ENCODE results near the gene ZFYVE27. TPM values are rescaled to one million over a fixed set of nuclear protein-coding genes. Genes with fewer than 3 reads are reported as not detected.

The ZFYVE27 gene
- total RNA-seq, 1 donor from 2014 or later: 32.3 TPM

DNA sequence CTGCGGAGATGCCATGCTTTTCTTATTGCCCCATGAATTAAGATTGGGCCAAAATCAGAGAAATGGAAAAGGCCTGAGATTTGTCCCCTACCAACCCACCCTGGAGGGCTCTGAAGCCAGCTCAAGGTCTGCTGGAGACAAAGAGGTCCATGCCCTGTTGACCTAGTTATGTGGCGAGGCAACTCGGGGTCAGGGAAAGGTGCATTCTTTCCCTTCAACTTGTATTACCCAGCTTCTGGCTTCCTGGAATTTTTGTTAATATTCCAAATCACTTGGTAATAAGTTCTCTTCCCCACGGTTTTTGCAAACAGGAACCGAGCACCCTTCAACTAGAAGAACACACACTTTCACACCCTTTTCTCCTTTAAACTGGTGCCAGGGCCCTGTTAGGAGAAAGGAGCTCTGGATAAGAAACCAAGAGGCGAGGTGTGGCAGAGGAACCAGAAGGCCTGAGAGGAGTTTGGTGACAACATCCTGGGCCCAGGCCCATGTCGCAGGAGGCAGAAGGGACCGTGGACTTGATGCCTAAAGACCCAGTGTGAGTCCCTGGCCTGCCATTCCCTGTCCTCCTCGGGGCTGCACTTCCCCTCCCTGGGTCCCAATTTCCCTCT is 47.4 kb downstream of the ZFYVE27 start:
- H3K4me3 ChIP-seq (ENCODE audit: low read depth, low read length): no peak overlapping the region
- H3K36me3 ChIP-seq (ENCODE audit: control insufficient read depth, insufficient read depth, low read length): no peaks in the 10 kb centered on the region
- DNase-seq (ENCODE audit: low read depth): no peak
- H3K27me3 ChIP-seq (ENCODE audit: control insufficient read depth, insufficient read depth, low read length): peaks cover 11% of the 10 kb centered on the region
- TF ChIP-seq, protein P1, sequence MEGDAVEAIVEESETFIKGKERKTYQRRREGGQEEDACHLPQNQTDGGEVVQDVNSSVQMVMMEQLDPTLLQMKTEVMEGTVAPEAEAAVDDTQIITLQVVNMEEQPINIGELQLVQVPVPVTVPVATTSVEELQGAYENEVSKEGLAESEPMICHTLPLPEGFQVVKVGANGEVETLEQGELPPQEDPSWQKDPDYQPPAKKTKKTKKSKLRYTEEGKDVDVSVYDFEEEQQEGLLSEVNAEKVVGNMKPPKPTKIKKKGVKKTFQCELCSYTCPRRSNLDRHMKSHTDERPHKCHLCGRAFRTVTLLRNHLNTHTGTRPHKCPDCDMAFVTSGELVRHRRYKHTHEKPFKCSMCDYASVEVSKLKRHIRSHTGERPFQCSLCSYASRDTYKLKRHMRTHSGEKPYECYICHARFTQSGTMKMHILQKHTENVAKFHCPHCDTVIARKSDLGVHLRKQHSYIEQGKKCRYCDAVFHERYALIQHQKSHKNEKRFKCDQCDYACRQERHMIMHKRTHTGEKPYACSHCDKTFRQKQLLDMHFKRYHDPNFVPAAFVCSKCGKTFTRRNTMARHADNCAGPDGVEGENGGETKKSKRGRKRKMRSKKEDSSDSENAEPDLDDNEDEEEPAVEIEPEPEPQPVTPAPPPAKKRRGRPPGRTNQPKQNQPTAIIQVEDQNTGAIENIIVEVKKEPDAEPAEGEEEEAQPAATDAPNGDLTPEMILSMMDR (IDR thresholded peaks at IDR 0.05; ENCODE audit: insufficient read depth, low read length, poor library complexity, severe bottlenecking): no peak

DNA sequence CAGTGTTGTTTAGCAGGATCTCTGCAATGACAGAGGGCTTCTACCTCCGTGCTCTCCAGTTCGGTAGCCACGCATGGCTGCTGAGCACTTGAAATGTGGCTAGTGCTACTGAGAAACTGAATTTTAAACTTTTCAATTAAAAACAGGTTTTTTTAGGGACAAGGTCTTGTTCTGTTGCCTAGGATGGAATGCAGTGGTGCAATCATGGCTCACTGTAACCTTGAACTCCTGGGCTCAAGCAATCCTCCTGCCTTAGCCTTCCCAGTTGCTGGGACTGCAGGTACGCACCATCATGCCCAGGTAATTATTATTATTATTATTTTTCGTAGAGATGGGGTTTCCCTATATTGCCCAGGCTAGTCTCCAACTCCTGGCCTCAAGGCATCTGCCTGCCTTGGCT is 48.3 kb downstream of the ZFYVE27 start:
- H3K4me3 ChIP-seq (ENCODE audit: low read depth, low read length): no peak overlapping the region
- DNase-seq (ENCODE audit: low read depth): no peak
- TF ChIP-seq, protein P1 (IDR thresholded peaks at IDR 0.05; ENCODE audit: insufficient read depth, low read length, poor library complexity, severe bottlenecking): no peak
- no peaks in the 10 kb centered on the region for H3K36me3 ChIP-seq (ENCODE audit: control insufficient read depth, insufficient read depth, low read length)
- peaks cover 11% of the 10 kb centered on the region for H3K27me3 ChIP-seq (ENCODE audit: control insufficient read depth, insufficient read depth, low read length)

DNA sequence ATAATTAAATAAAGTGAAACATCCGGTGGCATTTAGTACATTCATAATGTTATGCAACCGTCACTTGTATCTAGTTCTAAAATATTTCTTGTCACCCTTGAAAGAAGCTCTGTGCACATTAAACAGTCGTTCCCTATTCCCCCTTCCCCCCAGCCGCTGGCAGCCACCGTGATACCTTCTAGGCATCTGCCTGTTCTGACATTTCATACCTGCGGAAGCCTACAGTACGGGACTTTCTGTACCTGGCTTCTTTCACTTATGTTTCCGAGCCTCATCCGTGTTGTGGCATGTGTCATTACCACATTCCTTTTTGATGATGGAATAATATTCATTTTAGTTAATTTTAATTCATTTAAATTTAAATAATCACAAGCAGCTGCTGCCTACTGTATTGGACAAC is 48.8 kb downstream of the ZFYVE27 start:
- no peaks in the 10 kb centered on the region for H3K36me3 ChIP-seq (ENCODE audit: control insufficient read depth, insufficient read depth, low read length)
- TF ChIP-seq, protein P1 (IDR thresholded peaks at IDR 0.05; ENCODE audit: insufficient read depth, low read length, poor library complexity, severe bottlenecking): no peak
- H3K4me3 ChIP-seq (ENCODE audit: low read depth, low read length): no peak overlapping the region
- DNase-seq (ENCODE audit: low read depth): no peak
- H3K27me3 ChIP-seq (ENCODE audit: control insufficient read depth, insufficient read depth, low read length): peaks cover 11% of the 10 kb centered on the region

DNA sequence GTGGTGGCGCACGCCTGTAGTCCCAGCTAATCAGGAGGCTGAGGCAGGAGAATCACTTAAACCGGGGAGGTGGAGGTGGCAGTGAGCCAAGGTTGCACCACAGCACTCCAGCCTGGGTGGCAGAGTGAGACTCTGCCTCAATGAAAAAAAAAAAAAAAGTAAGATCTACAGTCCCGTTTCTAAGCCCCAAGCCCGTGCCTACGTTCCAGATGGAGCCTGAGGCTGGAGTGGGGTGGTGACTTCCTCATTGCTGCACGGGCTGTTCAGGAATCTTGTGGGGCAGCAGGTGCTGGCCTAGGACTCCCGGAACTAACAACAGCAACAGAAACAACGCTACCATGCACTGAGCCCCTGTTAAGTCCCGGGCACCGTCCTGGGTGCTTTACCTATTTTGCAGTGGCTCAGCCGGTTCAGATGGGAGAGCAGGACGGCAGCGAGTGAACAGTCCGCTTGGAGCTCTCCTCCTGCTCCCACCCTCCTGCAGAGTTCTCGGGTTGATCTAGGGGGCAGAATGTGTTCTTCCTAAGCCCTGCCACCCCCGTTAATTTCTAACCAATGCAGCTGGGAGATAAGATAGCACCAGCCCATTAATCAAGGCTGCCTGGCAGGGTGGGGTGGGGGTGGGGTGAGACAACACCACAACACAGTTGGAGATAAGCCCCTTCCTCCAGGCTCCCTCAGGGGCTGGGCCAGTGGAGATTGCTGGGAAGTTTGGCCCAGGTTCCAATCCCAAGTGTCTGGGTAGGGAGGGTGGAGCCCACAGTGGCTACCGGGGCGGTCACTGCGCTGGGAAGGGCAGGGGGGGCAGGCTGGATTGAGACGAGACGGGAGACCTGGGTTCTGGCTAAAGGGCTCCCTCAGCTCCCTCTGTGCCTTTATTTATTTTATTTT is 51.9 kb downstream of the ZFYVE27 start:
- H3K36me3 ChIP-seq (ENCODE audit: control insufficient read depth, insufficient read depth, low read length): no peaks in the 10 kb centered on the region
- H3K27me3 ChIP-seq (ENCODE audit: control insufficient read depth, insufficient read depth, low read length): peaks cover 11% of the 10 kb centered on the region
- TF ChIP-seq, protein P1 (IDR thresholded peaks at IDR 0.05; ENCODE audit: insufficient read depth, low read length, poor library complexity, severe bottlenecking): no peak
- H3K4me3 ChIP-seq (ENCODE audit: low read depth, low read length): no peak overlapping the region
- DNase-seq (ENCODE audit: low read depth): no peak

DNA sequence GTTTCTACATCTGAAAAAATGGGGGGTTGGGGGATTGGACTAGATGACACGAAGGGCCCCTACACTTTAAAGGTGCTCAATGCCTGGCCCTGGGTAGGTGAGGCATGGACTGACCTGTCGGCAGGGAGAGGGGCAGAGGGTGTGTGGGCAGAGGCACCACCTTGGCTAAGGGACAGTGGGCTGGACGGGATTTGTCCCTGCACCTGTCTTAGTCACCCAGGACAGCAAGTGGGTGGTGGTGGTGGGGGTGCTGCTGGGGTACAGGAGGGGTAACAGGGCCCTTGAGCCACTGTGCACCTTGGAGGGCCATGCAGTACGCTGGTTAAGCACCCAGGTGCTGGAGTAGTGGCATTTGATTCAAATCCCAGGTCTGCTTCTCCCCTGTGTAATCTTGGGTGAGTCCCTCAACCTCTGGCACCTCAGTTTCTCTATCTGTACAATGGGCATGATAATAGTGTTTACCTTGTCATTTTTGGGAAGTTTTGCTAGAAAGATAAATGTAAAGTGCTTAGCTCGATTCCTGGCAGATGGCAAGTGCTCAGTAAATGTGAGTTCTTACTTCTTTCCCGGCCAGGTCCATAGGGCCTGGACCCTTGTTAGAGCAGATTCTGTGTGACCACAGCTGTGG is 53.0 kb downstream of the ZFYVE27 start:
- DNase-seq (ENCODE audit: low read depth): no peak
- Histone ChIP-seq H3K27me3 (ENCODE audit: control insufficient read depth, insufficient read depth, low read length) (peaks cover 11% of the 10 kb centered on the region), H3K36me3 (ENCODE audit: control insufficient read depth, insufficient read depth, low read length) (no peaks in the 10 kb centered on the region), H3K4me3 (ENCODE audit: low read depth, low read length) (no peak overlapping the region)
- TF ChIP-seq, protein P1 (IDR thresholded peaks at IDR 0.05; ENCODE audit: insufficient read depth, low read length, poor library complexity, severe bottlenecking): no peak

Data from kidney epithelial cell (primary cell).